ENCODE data around the gene ATG2B. TPM values are rescaled to one million over a fixed set of nuclear protein-coding genes. Genes with fewer than 3 reads are reported as not detected.

ATG2B gene
- total RNA-seq, 4 donors from 2014 or later = 28.4 to 55.1 (median 40.0) TPM

DNA sequence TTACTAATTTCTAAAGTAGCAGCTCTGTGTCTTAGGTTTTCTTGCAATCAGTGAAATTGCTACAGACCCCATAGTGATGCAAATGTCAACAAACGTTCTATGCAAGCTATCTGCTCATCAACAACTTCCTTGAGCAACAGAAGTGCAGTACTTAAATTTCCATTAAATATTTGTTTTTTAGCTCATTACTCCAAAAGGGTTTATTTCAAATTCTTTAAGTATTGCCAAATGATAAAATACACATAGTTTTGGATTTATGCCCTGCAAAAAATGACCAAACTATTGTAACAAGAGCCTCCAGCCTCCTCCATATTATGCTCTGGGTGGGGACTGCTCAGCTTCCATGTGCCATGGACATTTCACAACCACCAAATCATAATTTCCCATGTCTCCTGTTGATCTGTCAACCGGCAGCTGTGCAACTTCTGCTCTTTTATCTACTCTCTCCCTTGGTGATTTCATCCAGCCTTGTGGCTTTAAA is 102.8 kb downstream of the ATG2B start:
- intact Hi-C loops (cut with DNase I) = no loop called here
- no peaks in the 10 kb centered on the region for H3K27me3 ChIP-seq
- H3K4me3 ChIP-seq (replicated peaks in 1 of 3) = no peak overlapping the region
- H3K36me3 ChIP-seq = no peaks in the 10 kb centered on the region
- no peaks in the 10 kb centered on the region for H3K4me1 ChIP-seq
- 75% methylated on average over 2 of the region's 2 CpGs for WGBS, 2 donors
- no peak overlapping the region for H3K27ac ChIP-seq
- TF ChIP-seq, protein P1, sequence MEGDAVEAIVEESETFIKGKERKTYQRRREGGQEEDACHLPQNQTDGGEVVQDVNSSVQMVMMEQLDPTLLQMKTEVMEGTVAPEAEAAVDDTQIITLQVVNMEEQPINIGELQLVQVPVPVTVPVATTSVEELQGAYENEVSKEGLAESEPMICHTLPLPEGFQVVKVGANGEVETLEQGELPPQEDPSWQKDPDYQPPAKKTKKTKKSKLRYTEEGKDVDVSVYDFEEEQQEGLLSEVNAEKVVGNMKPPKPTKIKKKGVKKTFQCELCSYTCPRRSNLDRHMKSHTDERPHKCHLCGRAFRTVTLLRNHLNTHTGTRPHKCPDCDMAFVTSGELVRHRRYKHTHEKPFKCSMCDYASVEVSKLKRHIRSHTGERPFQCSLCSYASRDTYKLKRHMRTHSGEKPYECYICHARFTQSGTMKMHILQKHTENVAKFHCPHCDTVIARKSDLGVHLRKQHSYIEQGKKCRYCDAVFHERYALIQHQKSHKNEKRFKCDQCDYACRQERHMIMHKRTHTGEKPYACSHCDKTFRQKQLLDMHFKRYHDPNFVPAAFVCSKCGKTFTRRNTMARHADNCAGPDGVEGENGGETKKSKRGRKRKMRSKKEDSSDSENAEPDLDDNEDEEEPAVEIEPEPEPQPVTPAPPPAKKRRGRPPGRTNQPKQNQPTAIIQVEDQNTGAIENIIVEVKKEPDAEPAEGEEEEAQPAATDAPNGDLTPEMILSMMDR (IDR thresholded peaks at IDR 0.05) = no peak
- no peak for TF ChIP-seq POLR2A (IDR thresholded peaks at IDR 0.05)
- no peak for DNase-seq
- no peaks in the 10 kb centered on the region for H3K9me3 ChIP-seq

DNA sequence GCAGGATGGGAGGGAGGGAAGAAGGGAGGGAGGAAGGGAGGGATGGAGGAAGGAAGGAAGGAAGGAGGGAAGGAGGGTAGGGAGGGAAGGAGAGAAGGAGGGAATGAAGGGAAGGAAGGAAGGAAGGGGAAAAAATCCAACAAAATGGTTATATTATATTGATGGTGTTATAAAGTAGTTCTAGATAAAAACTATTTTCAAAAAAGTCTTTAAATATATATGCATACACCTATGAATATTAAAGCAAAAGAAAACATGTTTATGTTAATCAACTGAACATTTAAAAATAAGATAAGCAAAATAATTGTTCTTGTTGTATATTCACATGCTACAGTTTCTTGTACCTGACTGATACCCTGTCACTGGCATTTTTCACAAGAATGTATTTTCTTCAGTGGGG is 105.2 kb downstream of the ATG2B start:
- Histone ChIP-seq H3K27me3 (no peaks in the 10 kb centered on the region), H3K4me3 (replicated peaks in 1 of 3) (no peak overlapping the region), H3K36me3 (no peaks in the 10 kb centered on the region), H3K9me3 (no peaks in the 10 kb centered on the region), H3K4me1 (no peaks in the 10 kb centered on the region), H3K27ac (no peak overlapping the region)
- intact Hi-C loops (cut with DNase I) = no loop called here
- DNase-seq = no peak
- no peak for TF ChIP-seq POLR2A (IDR thresholded peaks at IDR 0.05)
- TF ChIP-seq, protein P1 (IDR thresholded peaks at IDR 0.05) = no peak

DNA sequence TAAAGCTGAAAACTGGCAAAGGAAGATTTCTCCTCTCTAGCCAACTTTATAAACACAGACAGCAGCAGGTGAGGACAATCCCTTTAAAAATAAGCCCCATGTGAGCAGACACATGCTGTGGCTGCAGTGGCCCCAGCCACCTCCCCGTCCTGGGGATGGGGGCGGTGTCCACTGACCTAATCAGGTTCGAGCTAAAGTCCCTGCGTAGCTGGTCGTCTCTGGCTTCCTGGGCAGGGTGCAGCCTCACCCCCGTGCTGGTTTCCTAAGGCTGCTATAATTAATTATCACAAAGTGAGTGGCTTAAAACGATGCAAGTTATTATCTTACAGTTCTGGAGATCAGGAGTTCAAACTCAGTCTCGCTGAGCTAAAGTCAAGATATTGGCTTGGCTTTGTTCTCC is 106.1 kb downstream of the ATG2B start:
- no peaks in the 10 kb centered on the region for H3K4me1 ChIP-seq
- no peaks in the 10 kb centered on the region for H3K27me3 ChIP-seq
- 73 to 88% methylated on average over 8 of the region's 8 CpGs for WGBS, 2 donors
- H3K36me3 ChIP-seq = no peaks in the 10 kb centered on the region
- intact Hi-C loops (cut with DNase I) = no loop called here
- no peak for DNase-seq
- no peak overlapping the region for H3K27ac ChIP-seq
- H3K9me3 ChIP-seq = no peaks in the 10 kb centered on the region
- TF ChIP-seq, protein P1 (IDR thresholded peaks at IDR 0.05) = no peak
- TF ChIP-seq POLR2A (IDR thresholded peaks at IDR 0.05) = no peak
- no peak overlapping the region for H3K4me3 ChIP-seq (replicated peaks in 1 of 3)

DNA sequence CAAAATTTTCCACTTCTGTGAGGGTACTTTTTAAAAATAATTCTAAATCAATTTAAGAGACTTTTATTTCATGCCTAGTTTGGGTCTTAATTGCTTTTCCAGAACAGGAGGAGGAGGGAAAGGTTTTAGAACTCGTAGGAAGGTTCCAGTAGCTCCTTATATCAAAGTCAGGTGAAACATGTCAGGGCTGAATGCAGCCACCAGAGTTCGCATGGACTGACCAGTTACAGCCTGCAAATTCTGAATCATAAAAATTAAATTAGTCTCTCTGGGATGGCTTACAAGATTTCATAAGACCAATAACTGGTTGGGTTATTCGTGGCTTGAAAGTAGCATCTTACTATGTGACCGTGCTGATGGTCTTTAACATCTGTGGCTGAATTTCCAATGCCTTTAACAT is 106.7 kb downstream of the ATG2B start:
- DNase-seq = no peak
- Histone ChIP-seq H3K27me3 (no peaks in the 10 kb centered on the region), H3K4me3 (replicated peaks in 1 of 3) (no peak overlapping the region), H3K4me1 (no peaks in the 10 kb centered on the region), H3K9me3 (no peaks in the 10 kb centered on the region), H3K36me3 (no peaks in the 10 kb centered on the region), H3K27ac (no peak overlapping the region)
- WGBS, 2 donors = 75 to 93% methylated on average over 4 of the region's 4 CpGs
- intact Hi-C loops (cut with DNase I) = no loop called here
- TF ChIP-seq POLR2A (IDR thresholded peaks at IDR 0.05) = no peak
- TF ChIP-seq, protein P1 (IDR thresholded peaks at IDR 0.05) = no peak

DNA sequence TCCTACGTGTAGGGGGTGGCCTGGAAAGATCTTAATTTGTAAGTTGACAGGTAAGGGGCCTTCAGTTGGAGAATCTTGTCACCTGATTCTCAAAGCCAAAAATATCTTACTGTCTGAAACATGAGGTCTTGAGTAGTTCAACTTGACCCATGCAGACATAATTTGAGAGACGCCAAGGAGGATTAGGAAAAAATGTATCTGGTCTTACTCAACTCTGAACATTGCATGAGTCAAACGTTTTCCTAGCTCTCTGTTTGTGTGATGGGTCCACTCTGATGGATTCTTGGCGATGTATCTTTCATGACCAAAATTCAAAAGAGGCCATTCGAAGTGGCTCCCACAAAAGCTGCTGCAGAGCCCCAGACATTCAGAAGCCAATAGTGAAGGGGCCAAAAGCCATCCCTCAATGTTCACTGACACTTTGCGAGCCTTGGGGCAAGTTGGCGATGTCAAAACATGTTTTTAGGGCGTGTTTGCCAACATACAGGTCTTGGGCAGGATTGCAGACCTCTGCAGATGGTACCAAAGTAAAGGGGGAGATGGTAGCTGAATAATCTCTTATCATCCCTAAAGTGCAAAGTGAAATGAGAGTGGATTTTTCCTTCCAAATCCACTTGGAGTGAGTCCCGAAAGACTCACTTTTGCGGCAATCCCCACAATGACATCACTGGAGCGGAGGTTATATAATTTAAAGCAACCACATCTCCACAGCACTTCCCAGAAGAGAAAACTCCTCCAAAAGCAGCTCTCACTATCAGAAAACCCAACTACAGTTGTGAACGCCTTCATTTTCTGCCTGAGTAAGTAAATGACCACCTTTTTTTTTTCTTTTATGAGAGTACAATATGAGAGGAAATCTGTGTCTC is 107.4 kb downstream of the ATG2B start, which contains the start of gene BDKRB1:
Gene BDKRB1 (plus strand): TSS at position 710 of the 866 bp plus-strand sequence. CDS start 7,473 bp downstream, outside the sequence.
- Histone ChIP-seq H3K4me1 (no peaks in the 10 kb centered on the region), H3K36me3 (no peaks in the 10 kb centered on the region), H3K27me3 (no peaks in the 10 kb centered on the region), H3K9me3 (no peaks in the 10 kb centered on the region), H3K4me3 (replicated peaks in 1 of 3) (no peak within 1 kb of the TSS), H3K27ac (no peak within 1 kb of the TSS)
- DNase-seq = no peak
- intact Hi-C loops (cut with DNase I) = no loop called here
- no peak for TF ChIP-seq POLR2A (IDR thresholded peaks at IDR 0.05)
- TF ChIP-seq, protein P1 (IDR thresholded peaks at IDR 0.05) = no peak
- 78% methylated on average over 12 of the region's 12 CpGs for WGBS, 2 donors

All from thyroid gland (tissue), 4 donors.